ENCODE results near the gene DSG3. TPM values are rescaled to one million over a fixed set of nuclear protein-coding genes. Genes with fewer than 3 reads are reported as not detected.
A peak's percentile ranks its signal among the peaks of the same experiment; 100 is the strongest.

The DSG3 gene
- total RNA-seq, 1 experiment from 2014 or later, result not detected

GRCh38 chr18:31429623-31430022, 17.9 kb upstream of the DSG3 start:
- in situ Hi-C loops (cut with HindIII; ENCODE audit: low pct_unique_long_range_greater_than_20kb, low sequenced_read_pairs), result no loop called here
- DNase-seq (ENCODE audit: low read depth), result no peak

GRCh38 chr18:31430072-31430471, 17.5 kb upstream of the DSG3 start:
- in situ Hi-C loops (cut with HindIII; ENCODE audit: low pct_unique_long_range_greater_than_20kb, low sequenced_read_pairs), result no loop called here

GRCh38 chr18:31430554-31430953, 17.0 kb upstream of the DSG3 start:
- in situ Hi-C loops (cut with HindIII; ENCODE audit: low pct_unique_long_range_greater_than_20kb, low sequenced_read_pairs), result no loop called here
- no peak for DNase-seq (ENCODE audit: low read depth)

More at GRCh38 chr18:31430072-31430471, 17.5 kb upstream of the DSG3 start:
- DNase-seq (ENCODE audit: low read depth), result no peak

DNA sequence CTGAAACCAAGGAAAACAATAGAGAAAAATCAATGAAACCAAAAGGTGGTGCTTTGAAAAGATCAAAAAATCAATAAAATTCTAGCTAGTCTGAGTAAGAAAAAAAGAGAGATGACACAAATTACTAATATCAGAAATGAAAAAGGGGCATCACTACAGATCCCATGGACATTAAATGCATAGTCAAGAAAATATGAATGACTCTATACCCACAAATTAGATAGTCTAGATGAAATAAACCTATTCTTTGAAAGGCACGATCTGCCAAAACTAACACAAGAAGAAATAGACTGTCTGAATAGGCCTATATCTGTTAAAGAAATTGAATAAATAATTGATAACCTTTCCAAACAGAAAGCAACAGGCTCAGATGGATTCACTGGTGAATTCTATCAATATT, 15.2 kb upstream of the DSG3 start:
- DNase-seq (ENCODE audit: low read depth), result no peak
- in situ Hi-C loops (cut with HindIII; ENCODE audit: low pct_unique_long_range_greater_than_20kb, low sequenced_read_pairs), result no loop called here

DNA sequence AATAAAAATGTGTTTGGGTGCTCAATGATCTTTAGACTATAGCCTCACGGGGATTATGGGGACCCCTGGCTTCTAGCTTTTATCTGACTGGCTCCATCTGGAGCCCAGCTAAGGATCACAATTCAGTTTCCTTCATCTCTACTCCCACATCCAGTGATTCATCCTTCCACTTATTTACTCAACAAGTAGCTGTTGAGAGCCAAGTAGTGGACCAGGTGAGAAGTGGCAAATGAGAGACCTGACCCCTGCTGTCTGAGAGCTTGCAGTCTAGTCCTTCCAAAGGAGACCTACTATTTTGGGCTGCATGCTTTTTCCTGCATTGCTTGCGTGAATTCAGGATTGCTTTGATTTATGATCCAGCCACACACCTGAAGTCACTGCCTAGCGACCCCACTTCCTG, 10.7 kb upstream of the DSG3 start:
- in situ Hi-C loops (cut with HindIII; ENCODE audit: low pct_unique_long_range_greater_than_20kb, low sequenced_read_pairs), result no loop called here
- no peak for DNase-seq (ENCODE audit: low read depth)

DNA sequence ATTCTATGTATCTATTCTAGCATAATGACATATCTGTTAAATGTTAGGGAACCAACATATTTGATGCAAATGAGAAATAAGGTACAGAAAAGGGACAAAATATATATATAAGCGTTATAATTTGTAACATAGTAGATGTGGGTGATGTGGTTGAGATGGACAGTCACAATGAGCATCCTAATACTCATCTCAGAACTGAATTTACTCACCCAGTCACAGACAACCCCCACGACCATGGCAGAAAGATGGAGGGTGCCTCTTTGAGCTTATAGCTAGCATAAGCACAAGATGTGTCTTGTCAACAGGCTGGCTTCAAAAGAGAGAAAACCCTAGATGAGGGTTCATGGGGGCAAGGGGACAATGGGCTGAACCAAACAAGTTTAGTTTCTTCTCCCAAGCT, 9.1 kb upstream of the DSG3 start:
- in situ Hi-C loops (cut with HindIII; ENCODE audit: low pct_unique_long_range_greater_than_20kb, low sequenced_read_pairs), result no loop called here
- DNase-seq (ENCODE audit: low read depth), result no peak

DNA sequence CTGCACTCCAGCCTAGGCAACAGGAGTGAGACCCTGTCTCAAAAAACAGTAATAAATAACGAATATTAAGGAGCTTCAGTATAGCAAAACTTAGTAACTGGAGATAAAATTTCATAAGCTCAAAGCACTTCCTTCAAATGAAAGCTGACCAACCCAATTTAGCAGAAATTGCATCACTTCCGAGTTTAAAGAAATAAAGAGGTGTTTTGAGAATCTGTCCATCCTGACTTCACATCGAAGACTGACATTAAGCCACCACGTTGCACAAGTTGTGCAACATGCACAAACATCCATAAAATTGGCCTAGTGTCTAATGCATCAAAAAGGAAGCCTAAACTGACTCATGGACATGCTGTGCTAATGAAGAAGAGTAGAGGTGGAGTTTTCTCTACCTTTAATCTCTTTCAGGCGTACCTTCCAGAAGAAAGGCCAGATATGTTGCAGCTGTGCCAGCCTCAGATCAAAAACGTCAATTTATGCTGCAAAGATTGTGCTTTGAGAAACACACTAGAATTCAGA, 7.7 kb upstream of the DSG3 start:
- in situ Hi-C loops (cut with HindIII; ENCODE audit: low pct_unique_long_range_greater_than_20kb, low sequenced_read_pairs), result no loop called here
- DNase-seq (ENCODE audit: low read depth), result no peak

GRCh38 chr18:31440787-31441186, 6.8 kb upstream of the DSG3 start:
- no peak for DNase-seq (ENCODE audit: low read depth)
- in situ Hi-C loops (cut with HindIII; ENCODE audit: low pct_unique_long_range_greater_than_20kb, low sequenced_read_pairs), result no loop called here

DNA sequence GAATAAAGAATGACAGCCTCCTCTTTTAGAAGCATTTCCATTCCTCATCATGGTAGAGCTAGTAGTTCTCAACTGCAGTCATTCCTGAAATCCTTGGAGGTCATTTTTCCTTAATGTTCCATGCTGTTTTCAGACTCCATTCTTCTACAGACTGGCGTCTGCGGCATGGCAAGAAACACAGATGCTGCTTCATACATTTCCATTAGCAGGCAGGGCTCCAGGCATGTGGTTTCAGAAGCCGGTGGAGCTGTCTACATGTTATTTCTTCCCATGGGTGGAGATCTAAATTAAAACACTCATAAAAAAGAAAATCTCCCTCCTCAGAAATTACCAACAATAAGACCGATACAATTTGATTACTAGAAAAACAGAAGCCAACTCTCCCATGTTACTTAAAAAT, 6.0 kb upstream of the DSG3 start:
- in situ Hi-C loops (cut with HindIII; ENCODE audit: low pct_unique_long_range_greater_than_20kb, low sequenced_read_pairs), result no loop called here
- no peak for DNase-seq (ENCODE audit: low read depth)

GRCh38 chr18:31444142-31444541, 3.4 kb upstream of the DSG3 start:
- DNase-seq (ENCODE audit: low read depth), result no peak
- in situ Hi-C loops (cut with HindIII; ENCODE audit: low pct_unique_long_range_greater_than_20kb, low sequenced_read_pairs), result no loop called here

DNA sequence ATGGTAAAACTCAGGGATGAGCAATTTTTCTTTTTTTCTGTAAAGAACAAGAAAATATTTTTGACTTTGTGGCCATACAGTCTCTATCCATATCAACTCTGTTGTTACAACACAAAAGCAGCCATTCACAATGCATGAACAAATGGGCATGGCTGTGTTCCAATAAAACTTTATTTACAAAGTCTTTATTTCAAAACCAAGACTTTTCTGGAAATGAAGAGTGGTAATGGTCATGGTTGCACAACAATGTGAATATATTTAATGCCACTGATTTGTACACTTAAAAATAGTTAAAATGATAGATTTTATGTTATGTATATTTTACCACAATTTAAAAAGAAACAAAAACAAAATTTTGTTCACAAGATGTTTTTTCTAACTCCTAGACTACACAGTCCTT, 1.6 kb upstream of the DSG3 start:
- no peak for DNase-seq (ENCODE audit: low read depth)
- in situ Hi-C loops (cut with HindIII; ENCODE audit: low pct_unique_long_range_greater_than_20kb, low sequenced_read_pairs), result no loop called here

- in situ Hi-C loops (cut with HindIII; ENCODE audit: low pct_unique_long_range_greater_than_20kb, low sequenced_read_pairs), result no loop called here
- DNase-seq (ENCODE audit: low read depth), result no peak
Measured at GRCh38 chr18:31446854-31447253, 687 bp upstream of the DSG3 start.

GRCh38 chr18:31450409-31450808, 2.9 kb downstream of the DSG3 start:
- DNase-seq (ENCODE audit: low read depth), result no peak
- in situ Hi-C loops (cut with HindIII; ENCODE audit: low pct_unique_long_range_greater_than_20kb, low sequenced_read_pairs), result no loop called here

DNA sequence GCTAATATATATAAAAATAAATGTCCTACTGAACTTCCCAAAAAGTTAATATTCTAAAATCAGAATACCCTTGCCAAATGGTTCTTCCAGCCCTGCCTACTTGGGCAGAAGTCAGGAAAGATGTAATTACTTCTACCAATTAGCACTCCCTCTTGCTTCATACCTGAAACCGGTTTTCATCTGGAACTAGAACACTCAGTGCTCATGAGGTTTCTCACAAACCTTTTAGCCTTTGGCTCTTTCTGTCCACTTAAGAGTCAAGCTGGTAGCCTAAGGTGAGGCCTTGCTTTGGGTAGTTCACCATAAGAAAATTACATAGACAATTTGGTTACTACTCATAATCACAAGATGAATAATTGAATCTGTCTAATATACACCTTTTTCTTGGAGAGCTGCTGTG, 4.1 kb downstream of the DSG3 start:
- in situ Hi-C loops (cut with HindIII; ENCODE audit: low pct_unique_long_range_greater_than_20kb, low sequenced_read_pairs), result no loop called here
- DNase-seq (ENCODE audit: low read depth), result no peak

DNA sequence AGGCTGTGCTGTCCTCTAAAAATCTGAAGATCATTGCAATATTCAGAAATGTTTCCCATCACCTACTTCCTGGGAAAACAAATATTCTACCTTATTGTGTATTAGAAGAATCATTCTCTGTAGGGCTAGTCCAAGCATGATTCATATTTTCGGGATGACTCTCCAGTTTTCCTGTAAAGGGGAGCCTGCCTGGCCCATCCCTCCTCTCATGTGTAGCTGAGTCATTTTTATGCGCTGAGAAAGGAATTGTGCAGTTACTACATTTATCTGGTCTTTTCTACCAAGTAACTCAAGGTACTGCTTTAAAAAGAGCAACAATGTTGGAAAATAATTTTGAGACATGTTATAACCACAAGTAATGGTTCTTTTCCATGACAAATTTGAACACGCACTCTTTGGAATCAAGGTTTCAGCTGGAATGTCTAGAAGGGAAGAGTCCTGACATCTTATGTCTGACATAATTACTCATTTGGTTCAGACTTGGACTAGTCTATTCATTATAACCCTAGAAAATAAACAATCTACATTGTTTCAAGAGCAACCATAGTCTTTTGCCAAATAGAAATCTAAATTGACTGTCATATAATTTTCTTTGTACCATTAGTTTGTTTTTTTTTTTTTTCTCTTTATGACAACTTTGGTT, 6.6 kb downstream of the DSG3 start:
- in situ Hi-C loops (cut with HindIII; ENCODE audit: low pct_unique_long_range_greater_than_20kb, low sequenced_read_pairs), result no loop called here
- DNase-seq (ENCODE audit: low read depth), result peak; percentile 22

- DNase-seq (ENCODE audit: low read depth), result no peak
- in situ Hi-C loops (cut with HindIII; ENCODE audit: low pct_unique_long_range_greater_than_20kb, low sequenced_read_pairs), result no loop called here
Measured at GRCh38 chr18:31469629-31470028, 22.1 kb downstream of the DSG3 start.

GRCh38 chr18:31478688-31479087, 31.1 kb downstream of the DSG3 start:
- no peak for DNase-seq (ENCODE audit: low read depth)
- in situ Hi-C loops (cut with HindIII; ENCODE audit: low pct_unique_long_range_greater_than_20kb, low sequenced_read_pairs), result no loop called here

DNA sequence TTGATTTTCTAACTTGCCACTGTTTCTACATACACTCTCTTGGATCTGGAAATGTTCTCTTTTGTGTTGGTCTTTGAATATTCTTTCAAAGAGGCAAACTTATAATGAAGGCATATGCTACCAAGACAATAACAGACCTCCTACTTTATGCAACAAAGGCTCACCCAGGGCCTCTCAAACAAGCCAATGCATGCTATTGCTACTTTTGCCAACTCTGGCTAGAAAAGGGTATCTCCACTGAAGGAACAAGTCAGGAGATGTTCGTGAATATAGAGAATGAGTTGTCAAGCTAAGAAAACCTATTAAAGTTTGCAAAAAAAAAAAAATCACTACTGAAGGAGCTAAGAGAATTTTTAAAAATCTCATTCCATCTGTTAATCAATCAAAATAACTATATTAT, 34.5 kb downstream of the DSG3 start:
- in situ Hi-C loops (cut with HindIII; ENCODE audit: low pct_unique_long_range_greater_than_20kb, low sequenced_read_pairs), result no loop called here
- no peak for DNase-seq (ENCODE audit: low read depth)

DNA sequence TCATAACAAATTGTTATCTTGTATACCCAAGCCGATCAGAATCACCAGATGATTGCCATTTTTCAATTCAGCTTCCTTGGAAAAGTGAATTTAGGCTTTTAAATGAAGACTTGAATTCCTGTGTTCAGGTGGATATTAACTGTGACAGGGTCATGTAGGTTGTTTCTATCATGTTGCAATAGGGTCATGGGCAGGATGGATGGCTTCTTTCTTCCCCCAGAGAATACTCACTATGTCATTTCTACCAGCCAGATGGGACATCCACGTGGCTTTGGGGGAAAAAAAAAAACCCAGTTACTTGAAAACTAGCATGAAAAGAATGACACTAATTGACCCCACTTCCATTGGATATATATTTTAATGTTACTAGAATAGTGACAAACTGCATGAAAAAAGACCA, 35.9 kb downstream of the DSG3 start:
- no peak for DNase-seq (ENCODE audit: low read depth)
- in situ Hi-C loops (cut with HindIII; ENCODE audit: low pct_unique_long_range_greater_than_20kb, low sequenced_read_pairs), result no loop called here

- in situ Hi-C loops (cut with HindIII; ENCODE audit: low pct_unique_long_range_greater_than_20kb, low sequenced_read_pairs), result no loop called here
- DNase-seq (ENCODE audit: low read depth), result no peak
Measured at GRCh38 chr18:31484461-31484860, 36.9 kb downstream of the DSG3 start.

Data from Caki2 (cell line).